HG03108 (cell line): Measurements from ENCODE around the gene EFL1.
"Not testable (repeated sequence)": the region's sequence is repeated elsewhere in the genome, so short reads cannot be mapped to it uniquely, and the experiment has no call there.

Source experiments
- ATAC-seq: cut with Tn5 transposase; IDR thresholded peaks from one replicate; pipeline ENCODE4 v1.9.1; 2021; ENCODE audit warnings: moderate library complexity; ENCODE audit not compliant: unreplicated experiment

EFL1 gene

GRCh38 chr15:82282386-82282785, 19.9 kb upstream of the EFL1 start:
- not testable (repeated sequence) for ATAC-seq

- not testable (repeated sequence) for ATAC-seq
Observed at GRCh38 chr15:82281276-82281675, 18.7 kb upstream of the EFL1 start.

- no peak for ATAC-seq
Observed at GRCh38 chr15:82275410-82275809, 12.9 kb upstream of the EFL1 start.

GRCh38 chr15:82272154-82272553, 9.6 kb upstream of the EFL1 start:
- no peak for ATAC-seq

GRCh38 chr15:82268454-82268853, 5.9 kb upstream of the EFL1 start:
- ATAC-seq: not testable (repeated sequence)

- ATAC-seq: not testable (repeated sequence)
Observed at GRCh38 chr15:82267137-82267536, 4.6 kb upstream of the EFL1 start.

GRCh38 chr15:82263350-82263749, 816 bp upstream of the EFL1 start:
- ATAC-seq: no peak

GRCh38 chr15:82261566-82262421, 740 bp downstream of the EFL1 start:
- peak; percentile 14 for ATAC-seq

- not testable (repeated sequence) for ATAC-seq
Observed at GRCh38 chr15:82248261-82248660, 14.3 kb downstream of the EFL1 start.

- not testable (repeated sequence) for ATAC-seq
Observed at GRCh38 chr15:82245956-82246355, 16.6 kb downstream of the EFL1 start.

GRCh38 chr15:82243644-82244043, 18.9 kb downstream of the EFL1 start:
- not testable (repeated sequence) for ATAC-seq

- ATAC-seq: not testable (repeated sequence)
Observed at GRCh38 chr15:82241836-82242499, 20.6 kb downstream of the EFL1 start.

GRCh38 chr15:82239685-82240391, 22.7 kb downstream of the EFL1 start:
- no peak for ATAC-seq

- not testable (repeated sequence) for ATAC-seq
Observed at GRCh38 chr15:82237944-82238534, 24.5 kb downstream of the EFL1 start.

- no peak for ATAC-seq
Observed at GRCh38 chr15:82231842-82232241, 30.7 kb downstream of the EFL1 start.

- no peak for ATAC-seq
Observed at GRCh38 chr15:82231233-82231632, 31.3 kb downstream of the EFL1 start.

GRCh38 chr15:82228750-82229149, 33.8 kb downstream of the EFL1 start:
- ATAC-seq: no peak

- ATAC-seq: not testable (repeated sequence)
Observed at GRCh38 chr15:82221535-82221934, 41.0 kb downstream of the EFL1 start.

GRCh38 chr15:82216092-82216491, 46.4 kb downstream of the EFL1 start:
- ATAC-seq: not testable (repeated sequence)

GRCh38 chr15:82212201-82212600, 50.3 kb downstream of the EFL1 start:
- ATAC-seq: not testable (repeated sequence)

- not testable (repeated sequence) for ATAC-seq
Observed at GRCh38 chr15:82210066-82210597, 52.4 kb downstream of the EFL1 start.
